ENCODE measurements around the gene ATG4D.

DNA sequence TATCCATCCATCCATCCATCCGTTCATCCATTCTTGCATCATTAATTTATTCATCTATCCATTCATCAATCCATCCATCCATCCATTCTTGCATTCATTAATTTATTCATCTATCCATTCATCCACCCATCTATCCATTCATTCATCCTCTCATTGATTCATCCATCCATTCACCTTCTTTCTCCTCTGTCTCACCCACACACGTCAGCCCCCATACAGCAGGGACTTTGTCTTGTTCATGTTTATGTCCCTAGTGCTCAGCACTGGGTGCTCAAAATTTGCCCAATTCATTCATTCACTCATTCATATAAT lies 44.1 kb downstream of the ATG4D start:
- TF ChIP-seq, protein P1, sequence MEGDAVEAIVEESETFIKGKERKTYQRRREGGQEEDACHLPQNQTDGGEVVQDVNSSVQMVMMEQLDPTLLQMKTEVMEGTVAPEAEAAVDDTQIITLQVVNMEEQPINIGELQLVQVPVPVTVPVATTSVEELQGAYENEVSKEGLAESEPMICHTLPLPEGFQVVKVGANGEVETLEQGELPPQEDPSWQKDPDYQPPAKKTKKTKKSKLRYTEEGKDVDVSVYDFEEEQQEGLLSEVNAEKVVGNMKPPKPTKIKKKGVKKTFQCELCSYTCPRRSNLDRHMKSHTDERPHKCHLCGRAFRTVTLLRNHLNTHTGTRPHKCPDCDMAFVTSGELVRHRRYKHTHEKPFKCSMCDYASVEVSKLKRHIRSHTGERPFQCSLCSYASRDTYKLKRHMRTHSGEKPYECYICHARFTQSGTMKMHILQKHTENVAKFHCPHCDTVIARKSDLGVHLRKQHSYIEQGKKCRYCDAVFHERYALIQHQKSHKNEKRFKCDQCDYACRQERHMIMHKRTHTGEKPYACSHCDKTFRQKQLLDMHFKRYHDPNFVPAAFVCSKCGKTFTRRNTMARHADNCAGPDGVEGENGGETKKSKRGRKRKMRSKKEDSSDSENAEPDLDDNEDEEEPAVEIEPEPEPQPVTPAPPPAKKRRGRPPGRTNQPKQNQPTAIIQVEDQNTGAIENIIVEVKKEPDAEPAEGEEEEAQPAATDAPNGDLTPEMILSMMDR (IDR thresholded peaks at IDR 0.05; ENCODE audit: low read depth, low read length, poor library complexity, severe bottlenecking) = no peak
- no peak for TF ChIP-seq EZH2phosphoT487 (IDR thresholded peaks at IDR 0.05; ENCODE audit: borderline replicate concordance, low read length)

Measured in DOHH2 (cell line).